Gastrocnemius medialis (tissue), 4 donors: ENCODE data around the gene SHB.

Experiments
- POLR2A ChIP-seq, 2 donors: fragments of 450-650 bp; IDR thresholded peaks; one replicate each; pipeline ENCODE4 v1.6.1; 2017; ENCODE audit warnings: antibody characterized with exemption in 2 of 2, mild to moderate bottlenecking in 2 of 2, moderate library complexity in 2 of 2
- TF ChIP-seq, protein P1 (sequence below), 5 experiments: fragments of 450-650 bp in 3 of 5; fragments of 200-600 bp in 2 of 5; sonication (generic) in 2 of 5; IDR thresholded peaks in 4 of 5; conservative IDR thresholded peaks in 1 of 5; 1 replicate in 4 of 5; 2 replicates in 1 of 5; pipeline ENCODE4 v1.5.1; 2016 to 2019; ENCODE audit warnings: antibody characterized with exemption in 5 of 5, mild to moderate bottlenecking in 3 of 5, moderate library complexity in 3 of 5

DNA sequence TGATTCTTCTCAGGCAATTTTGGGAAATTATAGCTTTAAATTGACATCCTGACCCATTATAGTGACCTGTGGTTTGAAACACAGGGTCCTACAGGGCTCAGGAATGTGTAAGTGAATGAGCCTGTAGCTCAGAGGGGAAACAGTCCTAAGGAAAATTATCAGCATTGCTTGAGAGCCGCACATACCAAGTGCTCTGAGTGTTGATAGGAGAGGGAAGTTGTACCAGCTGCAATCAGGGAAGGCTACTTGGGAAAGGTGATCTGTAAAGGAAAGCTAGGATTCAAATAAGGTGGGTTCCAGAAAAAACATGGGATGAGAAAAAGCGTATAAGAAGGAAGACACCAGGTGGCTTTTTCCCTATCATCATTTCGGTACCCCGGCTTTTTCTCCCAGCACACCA, 160.7 kb downstream of the SHB start:
- TF ChIP-seq, protein P1, sequence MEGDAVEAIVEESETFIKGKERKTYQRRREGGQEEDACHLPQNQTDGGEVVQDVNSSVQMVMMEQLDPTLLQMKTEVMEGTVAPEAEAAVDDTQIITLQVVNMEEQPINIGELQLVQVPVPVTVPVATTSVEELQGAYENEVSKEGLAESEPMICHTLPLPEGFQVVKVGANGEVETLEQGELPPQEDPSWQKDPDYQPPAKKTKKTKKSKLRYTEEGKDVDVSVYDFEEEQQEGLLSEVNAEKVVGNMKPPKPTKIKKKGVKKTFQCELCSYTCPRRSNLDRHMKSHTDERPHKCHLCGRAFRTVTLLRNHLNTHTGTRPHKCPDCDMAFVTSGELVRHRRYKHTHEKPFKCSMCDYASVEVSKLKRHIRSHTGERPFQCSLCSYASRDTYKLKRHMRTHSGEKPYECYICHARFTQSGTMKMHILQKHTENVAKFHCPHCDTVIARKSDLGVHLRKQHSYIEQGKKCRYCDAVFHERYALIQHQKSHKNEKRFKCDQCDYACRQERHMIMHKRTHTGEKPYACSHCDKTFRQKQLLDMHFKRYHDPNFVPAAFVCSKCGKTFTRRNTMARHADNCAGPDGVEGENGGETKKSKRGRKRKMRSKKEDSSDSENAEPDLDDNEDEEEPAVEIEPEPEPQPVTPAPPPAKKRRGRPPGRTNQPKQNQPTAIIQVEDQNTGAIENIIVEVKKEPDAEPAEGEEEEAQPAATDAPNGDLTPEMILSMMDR (IDR thresholded peaks at IDR 0.05 in 4 of 5, conservative IDR thresholded peaks at IDR 0.05 in 1 of 5), result no peak
- TF ChIP-seq POLR2A (IDR thresholded peaks at IDR 0.05), result no peak
